Activated CD4-positive, CD25-positive, alpha-beta regulatory T cell treated with anti-CD3 and anti-CD28 coated beads, Interleukin-2, amount 50 U/mL, for 72 hours (primary cell): ENCODE results near the gene RAF1.
"Not testable (repeated sequence)": the region's sequence is repeated elsewhere in the genome, so short reads cannot be mapped to it uniquely, and the experiment has no call there.

Source experiments
- DNase-seq: peaks from one replicate; pipeline ENCODE4 v3.0.0; 2021

The RAF1 gene

DNA sequence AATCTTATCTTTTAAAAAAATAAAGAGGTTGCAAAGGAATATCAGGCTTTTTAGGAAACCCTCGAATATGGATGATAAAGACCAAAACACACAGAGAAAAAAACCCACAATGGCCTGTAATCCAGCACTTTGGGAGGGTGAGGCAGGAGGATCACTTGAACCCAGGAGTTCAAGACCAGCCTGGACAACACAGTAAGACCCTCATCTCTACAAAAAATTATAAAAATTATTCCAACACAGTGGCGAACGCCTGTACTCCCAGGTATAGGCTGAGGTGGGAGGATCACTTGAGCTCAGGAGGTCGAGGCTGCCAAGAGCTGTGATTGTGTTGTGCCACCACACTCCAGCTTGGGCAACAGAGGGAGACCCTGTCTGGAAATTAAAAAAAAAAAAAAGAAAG lies 30.8 kb downstream of the RAF1 start:
- no peak for DNase-seq

DNA sequence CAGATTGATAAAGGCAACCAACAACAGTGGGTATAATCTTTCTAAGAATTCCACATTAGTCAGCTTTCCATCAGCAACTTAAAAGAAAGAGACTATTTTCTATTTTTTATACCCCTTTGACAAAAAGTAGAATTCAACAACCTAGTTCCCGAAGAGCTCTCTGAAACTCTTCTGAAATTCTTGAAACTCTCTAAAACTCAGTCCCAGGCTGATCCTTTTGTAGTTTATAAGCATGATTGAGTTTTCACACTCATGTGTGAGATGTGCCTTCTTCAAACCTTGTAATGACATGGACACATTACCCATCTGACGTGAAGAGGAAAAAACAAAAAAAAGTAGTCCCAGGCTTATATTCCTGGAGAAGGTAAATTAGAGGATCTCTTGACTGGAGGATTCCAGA lies 31.4 kb downstream of the RAF1 start:
- DNase-seq, result no peak

DNA sequence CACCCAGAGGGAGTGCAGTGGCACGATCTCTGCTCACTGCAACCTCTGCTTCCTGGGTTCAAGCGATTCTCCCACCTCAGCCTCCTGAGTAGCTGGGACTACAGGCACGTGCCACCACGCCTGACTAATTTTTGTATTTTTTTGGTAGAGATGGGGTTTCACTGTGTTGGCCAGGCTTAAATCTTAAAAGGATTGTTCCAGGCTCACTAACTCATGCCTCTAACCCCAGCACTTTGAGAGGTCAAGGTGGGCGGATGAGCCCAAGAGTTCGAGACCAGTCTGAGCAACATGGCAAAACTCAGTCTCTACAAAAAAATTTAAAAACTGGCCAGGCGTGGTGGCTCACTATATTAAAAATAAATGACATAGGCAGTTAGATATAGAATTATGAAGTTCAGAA lies 33.1 kb downstream of the RAF1 start:
- not testable (repeated sequence) for DNase-seq

DNA sequence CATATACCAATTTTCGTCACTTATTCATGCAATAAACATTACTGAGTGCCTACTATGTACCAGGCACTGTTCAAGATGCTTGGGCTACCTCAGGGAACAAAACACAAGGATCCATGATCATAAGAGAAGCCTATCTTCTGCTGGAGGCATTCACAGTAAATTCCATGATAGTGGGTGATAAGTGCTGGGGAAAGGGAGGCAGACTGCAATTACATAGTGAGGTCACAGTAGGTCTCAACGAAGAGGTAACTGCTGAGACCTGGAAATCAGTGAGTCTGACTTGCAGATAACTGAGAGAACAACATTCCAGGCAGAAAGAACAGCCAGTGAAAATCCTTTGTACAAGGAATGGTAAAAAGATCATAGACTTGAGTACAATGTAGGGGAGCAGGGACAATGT lies 33.6 kb downstream of the RAF1 start:
- no peak for DNase-seq

DNA sequence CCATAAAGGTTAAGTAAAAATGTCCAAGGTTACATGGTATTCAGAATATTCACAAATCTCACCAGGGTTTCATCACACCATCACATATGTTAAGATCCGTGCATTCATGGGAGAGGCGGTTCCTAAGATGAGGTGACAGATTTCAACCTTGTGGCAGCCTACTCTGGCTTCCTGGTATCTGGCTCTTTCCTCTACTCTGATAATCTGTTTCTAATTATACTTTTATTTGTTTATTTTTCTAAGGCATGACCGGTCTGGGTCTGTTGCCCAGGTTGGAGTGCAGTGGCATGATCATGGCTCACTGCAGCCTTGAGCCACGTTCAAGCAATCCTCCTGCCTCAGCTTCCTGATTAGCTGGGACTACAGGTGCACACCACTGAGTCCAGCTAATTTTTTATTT lies 34.4 kb downstream of the RAF1 start:
- DNase-seq, result no peak

DNA sequence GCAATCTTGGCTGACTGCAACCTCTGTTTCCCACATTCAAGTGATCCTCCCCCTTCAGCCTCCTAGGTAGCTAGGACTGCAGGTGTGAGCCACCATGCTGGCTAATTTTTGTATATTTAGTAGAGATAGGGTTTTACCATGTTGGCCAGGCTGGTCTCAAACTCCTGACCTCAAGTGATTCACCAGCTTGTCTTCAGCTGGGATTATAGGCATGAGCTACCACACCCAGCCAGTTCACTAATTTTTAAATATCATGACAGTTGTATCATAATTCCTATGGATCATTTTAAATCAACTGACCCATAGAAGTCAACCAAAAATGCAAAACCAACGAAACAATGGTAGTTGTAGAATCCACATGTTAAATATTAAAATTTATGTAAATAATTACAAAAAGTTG lies 35.1 kb downstream of the RAF1 start:
- DNase-seq, result no peak

DNA sequence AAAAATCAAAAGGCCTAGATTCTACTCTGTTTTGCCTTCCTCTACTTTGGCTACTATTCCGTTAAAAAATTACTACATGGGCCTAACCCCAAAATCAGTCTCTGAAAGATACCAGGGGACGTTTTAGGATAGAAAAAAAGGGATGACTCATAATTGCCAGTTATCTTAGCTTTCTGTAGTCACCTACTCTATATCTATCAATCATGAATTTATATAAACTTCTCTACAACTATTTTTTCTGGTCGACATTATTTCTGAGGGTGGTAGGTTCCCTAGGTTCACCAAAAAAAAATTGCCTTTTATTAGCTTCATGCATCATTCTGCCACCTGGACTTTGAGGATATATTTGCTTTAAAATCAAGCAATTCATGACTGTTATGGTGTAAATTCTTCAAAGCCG lies 36.5 kb downstream of the RAF1 start:
- no peak for DNase-seq

DNA sequence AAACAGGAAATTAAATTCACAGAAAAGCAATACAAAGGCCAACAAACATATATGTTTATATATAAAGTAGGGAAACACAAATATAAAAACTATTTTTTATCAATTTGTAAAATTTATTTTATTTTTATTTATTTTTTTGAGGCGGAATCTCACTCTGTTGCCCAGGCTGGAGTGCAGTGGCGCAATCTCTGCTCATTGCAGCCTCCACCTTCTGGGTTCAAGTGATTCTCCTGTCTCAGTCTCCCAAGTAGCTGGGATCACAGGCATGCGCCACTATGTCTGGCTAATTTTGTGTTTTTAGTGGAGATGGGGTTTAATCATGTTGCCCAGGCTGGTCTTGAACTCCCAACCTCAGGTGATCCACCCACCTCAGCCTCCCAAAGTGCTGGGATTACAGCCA lies 39.0 kb downstream of the RAF1 start:
- not testable (repeated sequence) for DNase-seq

DNA sequence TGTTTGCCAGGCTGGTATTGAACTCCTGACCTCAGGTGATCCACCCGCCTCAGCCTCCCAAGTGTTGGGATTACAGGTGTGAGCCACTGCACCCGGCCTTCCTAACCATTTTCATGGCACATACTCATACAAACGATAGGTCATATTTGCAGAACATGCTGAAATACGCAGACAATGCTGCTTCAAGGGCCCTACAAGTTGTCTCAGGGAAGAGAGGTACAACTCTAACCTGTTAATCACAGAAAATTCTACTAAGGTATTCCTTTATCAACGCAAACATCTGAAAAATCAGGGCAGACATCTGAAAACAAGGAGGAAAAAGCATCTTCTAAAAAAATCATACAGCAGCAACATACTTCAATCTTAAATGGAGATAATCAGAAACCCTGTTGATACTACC lies 39.9 kb downstream of the RAF1 start:
- DNase-seq, result no peak

DNA sequence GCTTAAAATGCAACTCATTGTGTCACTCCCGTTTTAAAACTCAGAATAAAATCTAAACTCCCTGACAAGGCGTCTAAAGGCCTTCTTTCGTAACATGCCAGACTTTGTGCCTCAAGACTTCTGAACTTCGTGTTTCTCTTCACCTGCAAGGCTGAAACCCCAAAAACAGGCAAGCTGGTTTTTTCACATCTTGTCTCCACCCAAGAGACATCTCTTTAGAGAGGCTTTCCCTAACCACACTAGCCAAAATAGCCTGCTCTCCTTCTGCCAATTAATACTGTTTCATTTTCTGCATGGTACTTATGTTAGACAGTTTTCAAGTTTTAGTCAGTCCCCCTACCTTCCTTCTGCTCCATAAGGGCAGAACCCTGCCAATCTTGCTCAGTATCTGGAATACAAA lies 41.6 kb downstream of the RAF1 start:
- no peak for DNase-seq

DNA sequence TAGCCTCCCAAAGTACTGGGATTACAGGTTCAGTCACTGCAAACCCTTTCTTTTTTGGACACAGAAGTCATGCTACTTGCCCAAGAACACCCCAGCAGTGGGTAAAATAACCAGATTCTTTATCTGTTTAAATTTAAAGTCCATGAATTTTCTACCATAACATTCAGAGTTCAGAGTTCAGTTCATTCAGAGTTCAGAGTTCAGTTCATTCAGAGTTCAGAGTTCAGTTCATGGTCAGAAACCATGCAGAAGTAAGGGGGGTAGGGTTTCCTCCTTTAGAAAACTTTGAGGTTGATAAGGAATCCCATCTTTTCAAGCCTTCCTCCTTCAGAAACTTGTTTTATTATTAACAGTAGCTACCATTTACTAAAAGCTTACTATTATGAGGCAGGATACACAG lies 43.2 kb downstream of the RAF1 start:
- DNase-seq, result no peak

DNA sequence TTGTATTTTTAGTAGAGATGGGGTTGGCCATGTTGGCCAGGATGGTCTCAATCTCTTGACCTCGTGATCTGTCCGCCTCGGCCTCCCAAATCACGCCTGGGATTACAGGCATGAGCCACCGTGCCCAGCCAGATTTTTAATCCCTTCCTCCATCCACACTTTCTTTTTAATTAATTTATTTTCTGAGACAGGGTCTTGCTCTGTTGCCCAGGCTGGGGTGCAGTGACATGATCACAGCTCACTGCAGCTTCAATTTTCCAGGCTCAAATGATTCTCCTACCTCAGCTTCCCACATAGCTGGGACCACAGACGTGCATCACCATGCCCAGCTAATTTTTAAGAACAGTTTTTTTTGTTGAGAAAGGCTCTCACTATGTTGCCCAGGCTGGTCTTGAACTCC lies 43.6 kb downstream of the RAF1 start:
- no peak for DNase-seq

DNA sequence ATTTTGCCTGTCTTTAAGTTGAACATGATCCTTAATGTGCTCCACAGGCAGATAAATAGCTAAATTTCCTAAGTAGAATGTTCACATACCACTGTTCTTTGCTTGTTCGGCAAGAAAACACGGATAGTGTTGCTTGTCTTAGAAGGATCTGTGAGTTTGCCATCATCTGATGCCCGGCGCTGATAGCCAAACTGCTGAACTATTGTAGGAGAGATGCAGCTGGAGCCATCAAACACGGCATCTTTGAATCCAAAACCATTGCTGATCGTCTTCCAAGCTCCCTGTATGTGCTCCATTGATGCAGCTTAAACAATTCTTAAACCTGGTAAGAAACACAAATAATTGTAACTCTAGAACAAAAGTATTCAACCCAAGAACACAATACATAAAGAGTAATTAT lies 45.5 kb downstream of the RAF1 start:
- no peak for DNase-seq

DNA sequence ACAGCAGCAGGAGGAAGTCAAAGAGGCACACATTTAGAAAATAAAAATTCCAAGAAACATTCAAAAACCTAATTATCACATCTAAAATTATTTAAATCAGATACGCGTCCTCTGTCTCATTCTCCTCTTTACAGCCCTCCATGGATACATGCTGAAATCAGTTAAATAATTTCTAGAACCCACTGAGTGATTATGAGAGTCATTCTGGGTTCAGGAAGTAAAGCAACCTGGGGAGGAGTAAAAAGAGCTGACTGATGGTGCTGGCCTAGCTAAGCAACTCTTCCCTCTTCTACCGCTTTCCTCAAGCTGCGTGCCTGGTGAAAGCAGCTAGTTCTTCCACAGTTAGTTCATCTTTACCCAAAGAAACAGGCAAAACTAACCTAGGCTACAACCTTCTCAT lies 48.7 kb downstream of the RAF1 start:
- no peak for DNase-seq

DNA sequence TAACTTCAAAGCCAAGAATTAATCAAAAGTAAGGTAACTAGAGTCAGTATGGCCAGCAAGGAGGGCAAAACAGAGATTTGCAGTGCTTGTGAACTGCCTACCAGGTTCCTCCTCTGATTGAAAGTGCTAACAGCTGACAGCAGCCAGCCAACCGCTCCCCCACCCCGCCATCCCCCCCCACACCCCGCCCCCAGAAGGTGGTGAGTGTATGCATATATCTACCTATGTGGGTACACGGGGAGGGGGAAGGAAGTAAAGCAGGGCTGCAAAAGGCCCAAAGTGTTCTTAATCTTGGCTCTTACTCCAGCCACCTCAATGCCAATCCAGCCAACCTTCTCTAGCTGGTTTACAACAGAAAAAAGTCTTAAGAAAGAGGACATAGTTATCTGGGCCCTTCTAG lies 50.7 kb downstream of the RAF1 start:
- no peak for DNase-seq

DNA sequence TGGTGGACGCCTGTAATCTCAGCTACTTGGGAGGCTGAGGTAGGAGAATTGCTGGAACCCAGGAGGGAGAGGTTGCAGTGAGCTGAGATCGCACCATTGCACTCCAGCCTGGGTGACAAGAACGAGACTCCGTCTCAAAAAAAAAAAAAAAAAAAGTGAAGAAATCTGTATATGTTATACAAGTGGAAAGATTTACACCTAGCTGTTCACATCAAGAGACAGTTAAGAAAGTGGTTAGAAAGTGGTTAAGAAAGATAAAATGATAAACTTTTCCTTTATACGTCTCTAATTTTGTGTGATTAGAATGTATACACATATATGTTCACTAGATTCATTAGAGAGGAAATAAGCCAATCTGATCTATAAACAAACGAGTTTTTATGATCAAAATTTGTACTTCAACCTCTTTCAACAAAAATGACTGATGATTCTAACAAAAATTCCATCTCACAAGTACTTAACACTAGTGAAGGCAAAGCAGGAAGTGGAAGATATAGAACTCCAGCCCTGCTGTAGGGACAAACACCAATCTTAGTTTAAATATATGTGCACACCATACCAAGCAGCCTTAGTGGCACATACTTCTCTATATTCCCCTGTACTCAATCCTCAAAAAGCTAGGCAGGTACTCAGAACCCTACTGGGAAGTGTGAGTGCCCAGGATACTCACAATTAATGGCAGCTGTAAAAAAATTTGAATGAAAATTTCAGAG lies 51.2 kb downstream of the RAF1 start:
- no peak for DNase-seq

DNA sequence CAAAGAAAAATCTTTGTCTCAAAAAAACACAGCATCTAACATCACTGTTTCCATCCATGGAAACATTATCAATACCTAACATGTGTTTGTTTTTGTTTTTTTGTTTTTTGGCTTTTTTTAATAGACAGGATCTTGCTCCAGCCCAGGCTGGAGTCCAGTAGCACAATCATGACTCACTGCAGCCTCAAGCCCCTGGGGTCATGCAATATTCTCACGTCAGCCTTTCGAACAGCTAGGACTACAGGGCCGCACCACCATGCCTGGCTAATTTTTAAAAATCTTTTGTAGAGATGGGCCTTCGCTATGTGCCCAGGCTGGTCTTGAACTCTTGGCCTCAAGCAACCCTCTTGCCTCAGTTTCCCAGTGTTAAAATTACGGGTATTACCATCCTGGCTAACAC lies 52.8 kb downstream of the RAF1 start:
- DNase-seq, result no peak

DNA sequence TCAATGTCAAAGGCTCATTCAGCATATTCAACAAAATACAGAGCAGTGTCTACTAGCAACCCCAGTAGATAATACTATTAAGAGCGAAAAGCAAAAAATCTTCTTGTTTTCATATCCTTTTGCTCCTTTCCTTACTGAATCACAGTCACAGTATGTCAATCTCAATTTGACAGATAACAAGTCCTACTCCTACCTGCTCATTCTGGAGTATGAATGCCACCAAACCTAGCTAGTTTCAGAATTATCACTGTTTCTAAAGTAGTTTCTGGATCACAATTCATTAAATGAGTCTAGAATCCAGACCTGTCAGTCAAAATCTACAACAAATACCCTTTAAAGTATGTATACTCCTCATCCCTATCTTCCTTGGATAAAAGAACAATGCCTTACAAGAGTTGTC lies 55.5 kb downstream of the RAF1 start:
- no peak for DNase-seq

DNA sequence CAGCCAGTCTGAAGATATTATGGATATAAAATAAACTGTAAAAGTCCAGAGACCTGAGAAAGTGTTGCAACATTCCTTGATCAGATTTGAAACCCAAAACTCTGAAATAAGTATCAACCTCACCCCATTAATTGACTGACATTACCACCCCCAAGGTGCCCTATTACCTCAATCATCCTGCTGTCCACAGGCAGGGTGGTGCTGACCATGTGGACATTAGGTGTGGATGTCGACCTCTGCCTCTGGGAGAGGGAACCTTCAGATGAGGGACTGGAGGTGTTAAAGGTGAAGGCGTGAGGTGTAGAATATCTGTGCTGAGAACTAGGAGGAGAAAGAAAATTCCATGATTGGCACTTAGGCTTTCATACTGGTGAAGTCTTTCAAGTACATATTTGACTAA lies 59.9 kb downstream of the RAF1 start:
- no peak for DNase-seq

DNA sequence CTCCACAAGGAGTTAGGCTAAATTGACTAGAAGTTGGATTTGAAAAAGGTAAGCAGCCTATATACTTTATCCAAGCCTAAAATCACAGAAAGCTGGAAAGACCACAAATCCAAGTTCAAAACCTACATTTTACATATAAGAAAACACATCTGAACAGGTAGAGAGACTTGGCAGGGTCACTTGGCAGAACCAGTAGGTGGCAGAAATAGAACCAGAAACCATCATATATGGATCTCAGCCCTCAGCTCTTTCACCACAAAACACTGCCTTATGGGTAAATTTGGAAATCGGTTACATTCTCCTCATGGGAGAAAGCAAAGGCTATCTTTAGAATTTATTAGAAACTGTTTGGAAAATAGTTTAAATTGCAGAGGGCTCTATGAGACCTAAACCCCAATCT lies 62.8 kb downstream of the RAF1 start:
- no peak for DNase-seq

DNA sequence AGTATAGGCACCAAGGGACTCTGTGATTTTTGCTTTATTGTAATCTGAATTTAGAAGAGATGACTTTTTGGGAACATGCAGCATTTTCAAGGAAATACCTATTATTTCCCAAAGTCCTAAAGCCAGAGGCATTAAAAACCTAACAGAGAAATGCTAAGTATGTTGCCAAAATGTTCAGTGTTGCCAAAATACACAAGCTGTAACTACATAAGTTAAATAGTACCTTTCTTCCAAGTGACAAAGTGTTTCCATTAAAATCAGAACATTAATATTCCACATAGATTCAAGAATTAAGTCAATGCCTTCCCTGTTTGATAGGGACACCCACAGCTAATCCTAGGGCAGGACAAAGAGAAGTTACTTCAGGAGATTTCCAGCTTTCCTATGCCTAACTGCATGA lies 65.0 kb downstream of the RAF1 start:
- DNase-seq, result no peak

DNA sequence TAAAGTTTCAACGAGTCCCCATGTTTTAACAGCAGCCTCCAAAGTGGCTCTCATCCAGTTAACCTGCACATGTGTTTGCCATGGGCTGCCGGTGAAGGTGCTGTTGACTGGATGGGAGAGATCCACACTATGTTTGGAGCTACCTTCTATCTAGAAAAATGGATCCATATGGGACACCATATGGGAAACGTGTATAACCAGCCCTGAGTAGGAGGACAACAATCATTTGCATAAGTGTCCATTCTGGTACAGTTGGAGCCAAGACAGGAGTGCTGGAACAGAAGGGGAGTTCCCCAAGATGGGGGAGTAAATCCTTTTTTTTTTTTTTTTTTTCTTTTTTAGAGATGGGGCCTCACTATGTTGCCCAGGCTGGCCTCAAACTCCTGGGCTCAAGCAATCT lies 70.4 kb downstream of the RAF1 start:
- DNase-seq, result no peak

DNA sequence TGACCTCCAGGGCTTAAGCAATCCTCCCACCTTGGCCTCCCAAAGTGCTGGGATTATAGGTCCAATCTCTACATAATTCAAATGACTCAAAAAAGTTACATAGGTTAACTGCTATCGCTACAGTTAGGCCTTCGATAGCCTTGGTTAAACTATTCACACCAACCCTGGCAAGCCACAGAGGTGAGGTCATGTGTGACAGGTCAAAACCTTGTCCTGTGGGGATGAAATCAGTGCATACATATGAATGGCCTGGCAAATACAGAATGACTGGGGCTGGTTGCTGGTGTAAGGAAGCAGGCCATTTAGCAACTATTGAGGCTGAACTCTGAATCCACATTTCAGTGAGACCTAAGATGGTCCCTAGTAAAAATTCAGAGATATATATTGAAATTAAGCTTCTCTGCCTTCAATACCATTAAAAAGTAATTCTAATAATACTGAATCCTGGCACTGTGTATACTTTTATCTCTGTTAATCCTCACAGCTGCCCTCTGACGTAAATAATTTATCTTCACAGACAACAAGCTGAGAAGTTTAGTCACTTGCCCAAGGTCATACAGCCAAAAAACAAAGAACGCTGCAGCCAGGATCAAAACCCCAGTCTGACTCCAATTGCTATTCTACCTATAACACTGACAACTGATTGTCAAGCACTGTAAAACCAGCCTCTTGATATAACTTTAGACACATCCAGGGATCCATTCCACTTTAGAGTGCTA lies 71.8 kb downstream of the RAF1 start:
- DNase-seq, result no peak

DNA sequence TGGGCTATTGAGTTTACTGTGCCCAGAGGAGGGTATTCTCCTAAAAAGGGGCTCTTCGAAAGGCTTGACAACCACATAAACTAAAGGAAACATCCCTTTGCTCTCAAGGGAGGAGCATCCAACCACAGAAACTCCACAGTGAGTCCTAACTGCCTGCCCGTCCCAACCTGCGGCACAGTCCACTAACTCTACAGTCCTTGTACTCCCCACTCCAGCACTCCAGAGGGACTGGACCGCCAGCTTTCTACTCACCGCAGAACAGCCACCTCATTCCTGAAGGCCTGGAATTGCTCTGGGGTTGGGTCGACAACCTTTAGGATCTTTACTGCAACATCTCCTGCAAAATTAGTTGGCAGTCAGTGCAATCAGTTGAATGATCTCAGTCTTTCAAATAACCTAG lies 72.5 kb downstream of the RAF1 start:
- DNase-seq, result no peak

DNA sequence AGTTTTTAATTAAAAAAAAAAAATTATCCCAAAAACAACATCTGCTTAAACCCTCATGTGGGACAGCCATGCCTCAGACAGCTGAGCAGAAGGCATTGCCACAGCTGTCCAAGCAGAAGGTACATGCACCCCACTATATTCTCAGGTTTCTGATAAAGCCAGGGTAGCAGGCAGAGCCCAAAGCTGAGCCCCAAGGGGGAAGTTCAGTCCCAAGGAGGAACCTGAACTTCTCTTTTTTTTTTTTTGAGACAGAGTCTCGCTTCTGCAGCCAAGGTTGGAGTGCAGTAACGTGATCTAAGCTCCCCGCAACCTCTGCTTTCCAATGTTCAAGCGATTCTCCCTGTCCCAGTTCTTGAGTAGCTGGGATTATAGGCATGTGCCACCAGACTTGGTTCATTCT lies 73.8 kb downstream of the RAF1 start:
- no peak for DNase-seq
